ENCODE data around the gene CCDC192. TPM values are rescaled to one million over a fixed set of nuclear protein-coding genes. Genes with fewer than 3 reads are reported as not detected.

CCDC192 gene
- total RNA-seq, 4 donors from 2014 or later: 0.94 to 2.6 (median 0.94) TPM; not detected in 1

- TF ChIP-seq POLR2A (IDR thresholded peaks at IDR 0.05) (no peak), POLR2AphosphoS5 (IDR thresholded peaks at IDR 0.05) (no peak), EP300 (IDR thresholded peaks at IDR 0.05) (no peak), CTCF (IDR thresholded peaks at IDR 0.05) (no peak)
- Histone ChIP-seq H3K27ac (no peak overlapping the region), H3K9me3 (no peaks in the 10 kb centered on the region), H3K27me3 (no peaks in the 10 kb centered on the region), H3K4me3 (no peak overlapping the region), H3K4me1 (peaks cover 0 to 13% (median 2%) of the 10 kb centered on the region in 3 donors), H3K36me3 (no peaks in the 10 kb centered on the region)
- ATAC-seq: no peak
Measured at GRCh38 chr5:127863161-127863560, 160.0 kb downstream of the CCDC192 start.

GRCh38 chr5:127863610-127864395 lies 160.6 kb downstream of the CCDC192 start:
- H3K27me3 ChIP-seq: no peaks in the 10 kb centered on the region
- 68 to 70% methylated on average over 6 to 7 of the region's 7 CpGs for WGBS, 2 donors (ENCODE audit: low coverage in 1 of 2)
- no peak overlapping the region for H3K27ac ChIP-seq
- H3K4me1 ChIP-seq: peaks cover 0 to 7% (median 0%) of the 10 kb centered on the region in 3 donors
- TF ChIP-seq CTCF (IDR thresholded peaks at IDR 0.05) (no peak), EP300 (IDR thresholded peaks at IDR 0.05) (no peak), POLR2AphosphoS5 (IDR thresholded peaks at IDR 0.05) (no peak), POLR2A (IDR thresholded peaks at IDR 0.05) (no peak)
- H3K4me3 ChIP-seq: no peak overlapping the region
- ATAC-seq: no peak
- H3K36me3 ChIP-seq: no peaks in the 10 kb centered on the region
- H3K9me3 ChIP-seq: no peaks in the 10 kb centered on the region

GRCh38 chr5:127864511-127864910 lies 161.3 kb downstream of the CCDC192 start:
- H3K27ac ChIP-seq: no peak overlapping the region
- H3K9me3 ChIP-seq: no peaks in the 10 kb centered on the region
- no peak overlapping the region for H3K4me3 ChIP-seq
- WGBS, 2 donors (ENCODE audit: low coverage in 1 of 2): no CpG with 5 or more reads among the region's 1 CpG
- TF ChIP-seq POLR2AphosphoS5 (IDR thresholded peaks at IDR 0.05) (no peak), EP300 (IDR thresholded peaks at IDR 0.05) (no peak)
- H3K4me1 ChIP-seq: peaks cover 0 to 7% (median 0%) of the 10 kb centered on the region in 3 donors
- ATAC-seq: no peak
- H3K27me3 ChIP-seq: no peaks in the 10 kb centered on the region
- no peaks in the 10 kb centered on the region for H3K36me3 ChIP-seq

- Histone ChIP-seq H3K27ac (no peak overlapping the region), H3K4me3 (no peak overlapping the region)
Measured at GRCh38 chr5:127865273-127865672, 162.1 kb downstream of the CCDC192 start.

More at GRCh38 chr5:127865273-127865672, 162.1 kb downstream of the CCDC192 start:
- Histone ChIP-seq H3K27me3 (no peaks in the 10 kb centered on the region), H3K9me3 (no peaks in the 10 kb centered on the region), H3K4me1 (peaks cover 0 to 7% (median 0%) of the 10 kb centered on the region in 3 donors), H3K36me3 (no peaks in the 10 kb centered on the region)
- WGBS, 2 donors (ENCODE audit: low coverage in 1 of 2): 83 to 87% methylated on average over 1 of the region's 1 CpG
- TF ChIP-seq CTCF (IDR thresholded peaks at IDR 0.05): no peak
- no peak for TF ChIP-seq EP300 (IDR thresholded peaks at IDR 0.05)
- no peak for TF ChIP-seq POLR2AphosphoS5 (IDR thresholded peaks at IDR 0.05)
- no peak for TF ChIP-seq POLR2A (IDR thresholded peaks at IDR 0.05)
- ATAC-seq: no peak
